OCI-LY1 (cell line): ENCODE measurements around the gene FOXJ3.

ENCODE experiments used
- H2AFZ ChIP-seq: fragments of 200-600 bp; sonication (generic), shearing (Covaris generic); 2 replicates; pipeline ENCODE4 v1.6.0; 2014; ENCODE audit warnings: antibody characterized with exemption, mild to moderate bottlenecking, low read length
- H3F3A ChIP-seq: fragments of 200-600 bp; sonication (generic), shearing (Covaris generic); 2 replicates; pipeline ENCODE4 v1.6.0; 2014; ENCODE audit warnings: mild to moderate bottlenecking, antibody characterized with exemption, low read length, moderate library complexity; ENCODE audit not compliant: insufficient read depth
- H3K27ac ChIP-seq: fragments of 200-600 bp; sonication (generic); 2 replicates; pipeline ENCODE4 v1.5.1; 2014; ENCODE audit warnings: low read length, mixed run types, mild to moderate bottlenecking, low read depth; ENCODE audit not compliant: poor library complexity, severe bottlenecking
- H3K27me3 ChIP-seq: fragments of 200-600 bp; sonication (generic); 2 replicates; pipeline ENCODE4 v1.6.0; 2014; ENCODE audit warnings: antibody characterized with exemption, mild to moderate bottlenecking, low read length, moderate library complexity; ENCODE audit not compliant: insufficient read depth
- H3K36me3 ChIP-seq: fragments of 200-600 bp; sonication (generic); 2 replicates; pipeline ENCODE4 v1.6.1; 2014; ENCODE audit warnings: mild to moderate bottlenecking, antibody characterized with exemption, low read length, moderate library complexity, mixed read lengths; ENCODE audit not compliant: insufficient read depth
- H3K4me1 ChIP-seq: fragments of 200-600 bp; sonication (generic); 2 replicates; pipeline ENCODE4 v1.5.1; 2014; ENCODE audit warnings: mild to moderate bottlenecking, low read length, moderate library complexity; ENCODE audit not compliant: insufficient read depth, severe bottlenecking
- H3K4me2 ChIP-seq: fragments of 200-600 bp; sonication (generic), shearing (Covaris generic); 2 replicates; pipeline ENCODE4 v1.6.1; 2014; ENCODE audit warnings: low read length
- H3K4me3 ChIP-seq: fragments of 200-600 bp; sonication (generic); 2 replicates; pipeline ENCODE4 v1.5.1; 2014; ENCODE audit warnings: low read length, low read depth, mild to moderate bottlenecking, mixed read lengths; ENCODE audit not compliant: poor library complexity, severe bottlenecking
- H3K79me2 ChIP-seq: fragments of 200-600 bp; shearing (Covaris generic); 2 replicates; pipeline ENCODE4 v1.6.1; 2016; ENCODE audit warnings: mixed run types, low read length, mixed read lengths; ENCODE audit not compliant: insufficient read depth
- H3K9ac ChIP-seq: fragments of 200-600 bp; sonication (generic), shearing (Covaris generic); 2 replicates; pipeline ENCODE4 v1.6.1; 2014; ENCODE audit warnings: mild to moderate bottlenecking, low read length, mixed read lengths
- H3K9me2 ChIP-seq: fragments of 200-600 bp; sonication (generic), shearing (Covaris generic); 2 replicates; pipeline ENCODE4 v1.6.1; 2014; ENCODE audit warnings: low read depth, mild to moderate bottlenecking, low read length, mixed read lengths
- H3K9me3 ChIP-seq: fragments of 200-600 bp; shearing (Covaris generic); 2 replicates; pipeline ENCODE4 v1.6.1; 2014; ENCODE audit warnings: low read length, mixed read lengths
- H4K20me1 ChIP-seq: fragments of 200-600 bp; sonication (generic), shearing (Covaris generic); 2 replicates; pipeline ENCODE4 v1.6.0; 2016; ENCODE audit warnings: mild to moderate bottlenecking, low read length; ENCODE audit not compliant: insufficient read depth
- EZH2 ChIP-seq: fragments of 200-600 bp; sonication (generic), shearing (Covaris generic); IDR thresholded peaks from 2 replicates; pipeline ENCODE4 v1.8.0; 2017; ENCODE audit warnings: borderline replicate concordance, mixed run types, mild to moderate bottlenecking, antibody characterized with exemption, low read length, moderate library complexity, mixed read lengths
- TF ChIP-seq, protein P1 (sequence below): fragments of 200-600 bp; sonication (generic), shearing (Covaris generic); IDR thresholded peaks from 2 replicates; pipeline ENCODE4 v1.5.1; 2017; ENCODE audit warnings: mild to moderate bottlenecking, antibody characterized with exemption, low read length, moderate library complexity, mixed read lengths

Gene FOXJ3

DNA sequence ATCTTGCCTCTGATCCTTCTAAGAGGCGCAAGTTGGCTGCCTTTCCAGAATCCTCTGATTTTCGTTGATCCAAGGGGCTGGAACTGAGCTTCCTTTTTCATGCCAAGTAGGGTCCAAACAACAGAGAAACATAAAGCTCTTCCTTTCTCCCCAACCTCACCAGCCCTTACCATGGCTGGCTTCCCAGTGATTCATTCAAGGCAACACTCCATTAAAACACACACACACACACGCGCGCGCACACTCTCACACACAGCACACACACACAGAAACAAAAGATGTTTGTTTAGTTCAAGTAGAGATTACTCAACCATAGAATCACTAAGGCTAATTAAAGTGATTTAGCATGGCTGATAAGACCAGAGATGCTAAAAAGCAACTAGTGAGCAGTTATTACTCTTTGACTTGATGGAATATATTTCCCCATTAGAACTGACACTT is 157.5 kb downstream of the FOXJ3 start:
- Histone ChIP-seq H3K4me1 (peaks cover 32% of the 10 kb centered on the region), H3K79me2 (no peaks in the 10 kb centered on the region), H4K20me1 (no peaks in the 10 kb centered on the region), H3K27me3 (no peaks in the 10 kb centered on the region), H3K36me3 (peaks cover 9% of the 10 kb centered on the region; the same call in 1 of the 2 replicates), H3K4me3 (no peak overlapping the region), H3K9ac (no peak overlapping the region), H3K9me3 (no peaks in the 10 kb centered on the region), H3K27ac (peak overlapping the region; percentile 84), H3F3A (no peaks in the 10 kb centered on the region), H2AFZ (no peak overlapping the region), H3K4me2 (no peak overlapping the region), H3K9me2 (no peaks in the 10 kb centered on the region)
- TF ChIP-seq, protein P1, sequence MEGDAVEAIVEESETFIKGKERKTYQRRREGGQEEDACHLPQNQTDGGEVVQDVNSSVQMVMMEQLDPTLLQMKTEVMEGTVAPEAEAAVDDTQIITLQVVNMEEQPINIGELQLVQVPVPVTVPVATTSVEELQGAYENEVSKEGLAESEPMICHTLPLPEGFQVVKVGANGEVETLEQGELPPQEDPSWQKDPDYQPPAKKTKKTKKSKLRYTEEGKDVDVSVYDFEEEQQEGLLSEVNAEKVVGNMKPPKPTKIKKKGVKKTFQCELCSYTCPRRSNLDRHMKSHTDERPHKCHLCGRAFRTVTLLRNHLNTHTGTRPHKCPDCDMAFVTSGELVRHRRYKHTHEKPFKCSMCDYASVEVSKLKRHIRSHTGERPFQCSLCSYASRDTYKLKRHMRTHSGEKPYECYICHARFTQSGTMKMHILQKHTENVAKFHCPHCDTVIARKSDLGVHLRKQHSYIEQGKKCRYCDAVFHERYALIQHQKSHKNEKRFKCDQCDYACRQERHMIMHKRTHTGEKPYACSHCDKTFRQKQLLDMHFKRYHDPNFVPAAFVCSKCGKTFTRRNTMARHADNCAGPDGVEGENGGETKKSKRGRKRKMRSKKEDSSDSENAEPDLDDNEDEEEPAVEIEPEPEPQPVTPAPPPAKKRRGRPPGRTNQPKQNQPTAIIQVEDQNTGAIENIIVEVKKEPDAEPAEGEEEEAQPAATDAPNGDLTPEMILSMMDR: no peak
- TF ChIP-seq EZH2: no peak

DNA sequence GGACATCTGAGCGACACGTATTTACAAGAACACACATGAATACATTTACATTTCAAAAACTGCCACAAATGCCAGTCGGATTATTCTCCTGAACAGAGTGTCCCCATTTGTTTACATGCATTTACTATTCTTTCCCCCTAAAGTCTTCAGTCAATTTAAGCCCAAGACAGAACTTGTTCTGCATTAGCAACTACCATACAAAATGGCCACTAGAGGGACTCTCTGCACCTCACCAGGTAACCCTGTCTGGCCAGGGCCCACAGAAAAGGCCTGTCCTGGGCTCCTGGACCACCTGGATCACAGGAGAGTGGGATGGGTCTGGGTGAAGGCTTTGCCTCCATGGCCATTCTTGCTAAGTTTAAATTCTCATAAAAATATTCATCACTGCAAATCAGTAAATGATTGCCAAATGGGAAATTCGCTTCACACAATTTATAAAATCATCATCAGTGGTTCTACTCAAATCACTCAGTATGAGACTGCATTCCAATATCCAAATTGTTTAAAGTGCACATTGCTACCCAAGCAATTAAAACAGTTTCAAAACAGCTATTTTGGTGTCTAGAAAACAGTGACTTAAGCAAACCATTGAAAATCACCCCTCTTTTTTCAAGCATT is 158.0 kb downstream of the FOXJ3 start:
- no peaks in the 10 kb centered on the region for H3K79me2 ChIP-seq
- H3K4me3 ChIP-seq: no peak overlapping the region
- no peak overlapping the region for H2AFZ ChIP-seq
- no peaks in the 10 kb centered on the region for H3K9me3 ChIP-seq
- H3F3A ChIP-seq: no peaks in the 10 kb centered on the region
- H3K27ac ChIP-seq: peak overlapping the region; percentile 84
- TF ChIP-seq EZH2: no peak
- TF ChIP-seq, protein P1: peak; percentile 89
- H3K4me1 ChIP-seq: peaks cover 32% of the 10 kb centered on the region
- no peaks in the 10 kb centered on the region for H3K27me3 ChIP-seq
- H3K9ac ChIP-seq: no peak overlapping the region
- no peaks in the 10 kb centered on the region for H4K20me1 ChIP-seq
- peaks cover 9% of the 10 kb centered on the region; the same call in 1 of the 2 replicates for H3K36me3 ChIP-seq
- no peak overlapping the region for H3K4me2 ChIP-seq
- H3K9me2 ChIP-seq: no peaks in the 10 kb centered on the region

GRCh38 chr1:42175314-42176054 is 159.6 kb downstream of the FOXJ3 start:
- no peaks in the 10 kb centered on the region for H4K20me1 ChIP-seq
- no peak overlapping the region for H3K4me2 ChIP-seq
- H3K9ac ChIP-seq: no peak overlapping the region
- no peak overlapping the region for H2AFZ ChIP-seq
- H3K27me3 ChIP-seq: no peaks in the 10 kb centered on the region
- H3K4me3 ChIP-seq: no peak overlapping the region
- H3K9me2 ChIP-seq: no peaks in the 10 kb centered on the region
- no peak overlapping the region for H3K27ac ChIP-seq
- H3K79me2 ChIP-seq: no peaks in the 10 kb centered on the region
- peaks cover 7% of the 10 kb centered on the region; the same call in 1 of the 2 replicates for H3K36me3 ChIP-seq
- no peaks in the 10 kb centered on the region for H3K9me3 ChIP-seq
- TF ChIP-seq EZH2: no peak
- TF ChIP-seq, protein P1: no peak
- peaks cover 30% of the 10 kb centered on the region for H3K4me1 ChIP-seq
- no peaks in the 10 kb centered on the region for H3F3A ChIP-seq
